DMS79 (cell line): Measurements from ENCODE around the gene UVRAG.

ENCODE experiments used
- DNase-seq: peaks from one replicate; lab custom pipeline; 2025; lab: John Stamatoyannopoulos, UW

Gene UVRAG

DNA sequence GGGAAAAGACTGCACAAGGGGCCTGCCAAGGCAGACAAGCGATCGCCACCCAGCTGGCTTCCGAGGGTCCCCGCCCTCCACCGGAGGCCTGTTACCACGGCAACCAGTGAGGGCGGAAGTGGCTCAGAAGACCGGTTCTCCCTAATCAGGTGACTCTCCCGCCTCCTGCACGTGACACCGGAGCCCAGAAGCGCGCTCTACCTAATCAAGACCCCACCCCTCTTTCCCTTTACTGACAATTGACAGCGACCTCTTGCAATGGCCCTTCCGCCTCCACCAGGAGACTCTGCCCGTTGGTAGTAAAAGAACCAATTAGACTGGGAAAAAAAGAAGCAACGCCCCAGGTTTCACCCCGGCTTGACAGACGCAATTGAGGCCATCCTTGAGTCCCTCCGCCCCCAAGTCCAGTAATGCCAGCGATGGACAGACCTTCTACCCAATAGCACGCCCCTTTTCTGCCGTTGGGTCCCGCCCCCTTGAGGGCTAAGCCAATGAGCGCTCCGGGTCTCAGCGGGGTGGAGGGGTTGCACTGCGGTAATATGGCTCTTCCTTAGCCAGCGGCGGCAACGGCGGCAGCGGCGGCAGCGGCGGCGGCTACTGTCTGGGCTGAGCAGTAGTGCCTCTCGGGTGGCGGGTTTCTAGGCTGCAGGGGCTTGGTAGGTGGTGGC, at the start of gene UVRAG:
Gene UVRAG (plus strand): TSS at position 534 of the 668 bp plus-strand sequence. CDS start 198 bp downstream, outside the sequence.
- peak; percentile 100 for DNase-seq

DNA sequence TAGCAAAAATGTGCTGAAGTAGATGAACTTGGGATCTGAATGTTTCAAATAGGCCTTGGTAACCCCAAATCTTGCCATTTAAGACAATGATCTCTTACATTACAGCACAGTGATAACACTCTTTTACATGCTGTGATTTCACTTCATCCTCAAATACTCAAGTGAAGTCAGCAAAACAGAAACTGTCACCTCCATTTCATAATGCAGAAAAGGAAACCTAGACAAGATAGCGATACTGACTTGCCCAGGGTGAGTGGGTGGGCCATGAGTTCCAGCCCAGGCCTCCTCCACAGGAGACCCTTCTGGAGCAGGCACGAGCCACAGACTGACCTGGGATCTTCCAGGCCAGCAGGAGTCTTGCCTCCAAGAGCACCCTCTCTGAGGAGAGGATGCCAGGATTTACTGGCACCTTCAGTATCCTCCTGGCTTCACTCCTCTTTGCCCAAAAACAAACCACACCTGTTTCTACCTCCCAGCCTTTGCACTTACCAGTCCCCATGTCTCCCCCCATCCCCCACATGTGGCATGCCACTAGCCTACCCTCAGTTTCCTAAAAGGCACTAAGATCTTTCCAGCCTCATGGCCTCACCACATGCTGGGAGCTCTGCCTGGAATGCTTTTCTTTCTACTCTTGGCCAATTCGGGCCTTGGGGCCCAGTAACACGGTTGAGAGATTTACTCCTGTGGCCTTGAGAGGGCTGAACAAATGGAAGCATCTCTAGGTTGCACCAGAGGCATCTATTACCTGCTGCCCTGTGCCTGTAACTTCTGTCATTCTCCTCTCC, 48.4 kb upstream of the UVRAG start:
- no peak for DNase-seq

DNA sequence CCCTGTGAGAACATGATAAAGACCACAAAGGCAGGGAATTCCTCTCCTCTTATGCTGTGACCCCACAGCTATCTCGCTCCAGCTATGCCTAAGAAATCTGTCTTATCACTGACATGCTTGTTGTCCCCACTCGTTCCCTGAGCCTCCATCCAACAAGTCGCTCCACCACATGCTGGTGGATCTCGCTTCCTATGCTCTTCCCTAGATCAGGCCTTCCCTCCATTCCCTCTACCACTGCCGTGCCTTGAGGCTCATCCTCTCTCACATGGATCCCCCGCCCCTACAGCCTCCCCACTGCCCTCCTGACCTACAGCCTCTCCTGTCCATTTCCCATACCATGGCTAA, 47.8 kb upstream of the UVRAG start:
- DNase-seq, result no peak

- no peak for DNase-seq
Measured at GRCh38 chr11:75767793-75768111, 47.3 kb upstream of the UVRAG start.

DNA sequence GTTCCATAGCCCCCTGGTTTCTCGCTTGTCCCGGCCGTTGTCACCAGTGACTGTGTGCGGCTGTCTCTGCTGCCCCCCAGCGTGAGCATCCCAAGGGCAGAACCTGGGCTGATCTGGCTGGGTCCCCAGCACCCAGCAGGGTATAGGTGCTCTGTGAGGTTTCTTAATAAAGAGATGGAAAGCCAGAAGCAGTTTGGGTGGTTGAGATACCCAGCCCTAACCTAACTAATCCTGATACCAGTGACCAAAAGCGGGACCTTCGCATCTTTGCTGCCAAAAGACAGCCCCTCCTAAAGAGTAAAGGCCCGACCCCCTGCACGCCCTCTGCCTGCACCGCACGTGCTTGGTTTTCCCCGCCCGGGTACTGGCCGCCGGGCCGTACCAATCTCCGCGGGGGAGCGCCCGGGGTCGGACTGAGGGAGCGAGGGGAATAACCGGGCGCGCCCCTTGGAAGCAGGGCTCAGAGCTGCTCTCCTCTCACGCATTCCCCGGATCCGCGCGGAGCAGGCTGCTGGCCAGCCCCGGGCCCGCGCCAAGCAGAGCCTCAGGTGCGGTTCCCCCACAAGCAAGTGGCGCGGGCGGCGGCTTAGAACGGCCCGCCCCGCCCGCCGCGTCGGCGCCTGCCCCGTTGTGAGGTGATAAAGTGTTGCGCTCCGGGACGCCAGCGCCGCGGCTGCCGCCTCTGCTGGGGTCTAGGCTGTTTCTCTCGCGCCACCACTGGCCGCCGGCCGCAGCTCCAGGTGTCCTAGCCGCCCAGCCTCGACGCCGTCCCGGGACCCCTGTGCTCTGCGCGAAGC, 46.7 kb upstream of the UVRAG start, which contains the start of gene DGAT2:
Gene DGAT2 (plus strand): TSS at position 667 of the 797 bp plus-strand sequence. CDS start 214 bp downstream, outside the sequence.
- DNase-seq, result peak; percentile 81

GRCh38 chr11:75768909-75769771, 45.9 kb upstream of the UVRAG start:
- no peak for DNase-seq

- DNase-seq, result no peak
Measured at GRCh38 chr11:75770102-75770501, 44.9 kb upstream of the UVRAG start.

GRCh38 chr11:75771646-75772410, 43.2 kb upstream of the UVRAG start:
- DNase-seq, result no peak

- DNase-seq, result no peak
Measured at GRCh38 chr11:75773595-75774353, 41.2 kb upstream of the UVRAG start.

DNA sequence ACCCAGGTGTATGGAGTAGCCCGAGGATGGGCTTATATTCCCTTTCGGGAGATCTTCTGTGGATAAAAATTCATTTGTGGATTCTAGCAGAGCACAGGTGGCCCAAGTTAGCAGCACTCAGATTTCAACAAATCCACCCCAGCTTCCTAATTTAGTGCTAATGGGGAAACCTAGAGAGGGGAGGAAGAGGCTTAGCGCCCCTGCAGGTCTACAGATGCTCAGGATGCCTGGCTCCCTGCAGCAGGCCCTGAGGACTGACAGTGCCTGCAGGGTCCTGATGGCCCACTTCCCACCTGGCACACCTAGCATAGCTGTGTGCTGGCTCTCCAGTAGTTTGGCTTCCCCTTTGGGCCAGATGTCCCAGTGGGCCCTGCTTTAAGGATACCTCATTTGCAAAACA, 40.0 kb upstream of the UVRAG start:
- no peak for DNase-seq

DNA sequence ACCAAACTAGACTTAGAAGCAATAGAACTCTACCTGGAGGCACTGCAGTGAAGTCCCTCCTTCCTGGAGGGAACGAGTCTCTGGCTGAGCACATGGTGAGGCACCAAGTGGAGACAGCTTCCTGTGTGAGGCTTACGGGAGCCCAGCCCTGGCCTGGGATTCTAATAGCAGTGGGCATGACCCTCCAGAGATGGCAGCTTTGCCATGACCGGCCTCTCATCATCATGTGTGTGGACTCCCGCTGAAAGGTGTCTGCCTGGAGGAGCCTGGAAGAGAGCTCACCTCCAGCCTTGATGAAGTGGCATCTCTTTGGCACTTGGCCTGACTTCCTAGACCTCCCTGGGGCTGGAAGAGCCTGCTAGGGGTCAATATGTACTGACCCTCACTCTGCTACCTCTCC, 38.5 kb upstream of the UVRAG start:
- DNase-seq, result no peak

- no peak for DNase-seq
Measured at GRCh38 chr11:75777461-75778110, 37.4 kb upstream of the UVRAG start.

GRCh38 chr11:75778962-75779361, 36.0 kb upstream of the UVRAG start:
- no peak for DNase-seq

- no peak for DNase-seq
Measured at GRCh38 chr11:75779960-75780359, 35.0 kb upstream of the UVRAG start.

DNA sequence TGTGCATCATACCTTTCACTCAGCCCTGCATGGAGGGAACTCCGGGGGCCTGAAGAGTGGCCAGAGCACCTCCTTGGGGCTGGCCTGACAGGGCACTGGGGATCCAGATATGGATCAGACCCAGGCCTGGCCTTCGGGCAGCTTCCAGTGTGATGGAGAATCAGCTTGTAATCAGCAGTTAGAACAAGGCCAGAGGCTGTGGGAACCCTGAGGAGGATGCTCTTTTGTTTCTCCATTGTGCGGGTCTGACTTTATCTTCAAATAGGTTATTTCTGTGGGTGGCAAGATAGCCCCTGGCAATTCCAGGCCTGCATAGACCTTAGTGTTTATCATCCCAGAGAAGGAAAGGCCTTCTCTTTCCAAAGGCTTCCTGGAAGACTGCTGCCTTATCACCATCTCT, 34.1 kb upstream of the UVRAG start:
- DNase-seq, result no peak

GRCh38 chr11:75781296-75781695, 33.7 kb upstream of the UVRAG start:
- DNase-seq, result no peak

DNA sequence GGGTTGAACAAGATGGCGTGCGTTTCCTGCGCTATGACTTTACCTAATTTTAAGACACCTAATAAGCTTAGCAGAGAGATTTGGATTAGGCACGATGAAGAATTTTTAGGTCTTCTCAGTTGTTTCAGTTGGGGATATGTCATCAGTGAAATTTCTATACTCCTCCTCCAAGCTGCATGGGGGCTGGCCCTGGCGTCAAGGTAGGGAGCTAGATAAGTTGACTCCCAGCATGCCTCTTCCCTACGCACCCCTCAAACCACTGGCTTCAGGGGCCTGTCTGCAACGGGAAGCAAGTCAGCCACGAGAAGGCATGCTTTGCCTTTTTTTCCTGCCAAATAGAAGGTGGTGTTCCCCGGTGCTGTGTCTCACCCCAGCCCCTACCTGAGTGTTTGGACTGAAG, 33.2 kb upstream of the UVRAG start:
- DNase-seq, result no peak

DNA sequence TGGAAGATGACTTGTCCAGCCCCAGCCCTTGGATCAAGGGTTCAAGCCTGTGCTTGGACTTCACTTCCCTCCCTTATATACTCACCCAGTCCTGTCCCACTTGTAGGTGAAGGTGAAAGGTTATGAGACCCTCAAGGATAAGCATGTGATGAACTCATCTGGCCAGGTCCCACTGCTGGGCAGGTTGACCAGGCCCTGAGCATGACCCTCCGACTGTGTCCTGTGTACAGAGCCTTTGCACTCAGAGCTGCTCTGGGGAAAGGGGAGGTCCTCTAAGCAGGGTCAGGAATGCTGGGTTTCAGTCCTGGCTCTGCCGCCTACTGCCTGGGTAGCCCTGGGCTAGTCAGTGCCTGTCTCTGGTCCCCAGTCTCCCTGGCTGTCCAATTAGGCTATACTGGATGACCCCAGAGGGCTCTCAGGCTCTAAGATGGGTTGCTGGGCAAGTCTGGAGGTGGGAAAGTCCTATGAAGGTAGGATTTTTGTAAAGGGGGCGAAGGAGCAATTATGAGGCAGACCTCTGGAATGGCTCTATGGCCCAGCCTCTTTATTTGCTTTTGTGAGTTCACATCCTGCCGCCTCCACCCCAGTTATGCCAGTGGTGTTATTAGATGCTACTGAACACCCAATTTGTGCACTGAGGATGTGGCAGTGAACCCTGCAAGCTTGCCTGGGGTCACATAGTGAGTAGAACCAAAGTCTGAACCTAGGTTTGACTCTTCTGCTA, 32.3 kb upstream of the UVRAG start:
- DNase-seq, result no peak

DNA sequence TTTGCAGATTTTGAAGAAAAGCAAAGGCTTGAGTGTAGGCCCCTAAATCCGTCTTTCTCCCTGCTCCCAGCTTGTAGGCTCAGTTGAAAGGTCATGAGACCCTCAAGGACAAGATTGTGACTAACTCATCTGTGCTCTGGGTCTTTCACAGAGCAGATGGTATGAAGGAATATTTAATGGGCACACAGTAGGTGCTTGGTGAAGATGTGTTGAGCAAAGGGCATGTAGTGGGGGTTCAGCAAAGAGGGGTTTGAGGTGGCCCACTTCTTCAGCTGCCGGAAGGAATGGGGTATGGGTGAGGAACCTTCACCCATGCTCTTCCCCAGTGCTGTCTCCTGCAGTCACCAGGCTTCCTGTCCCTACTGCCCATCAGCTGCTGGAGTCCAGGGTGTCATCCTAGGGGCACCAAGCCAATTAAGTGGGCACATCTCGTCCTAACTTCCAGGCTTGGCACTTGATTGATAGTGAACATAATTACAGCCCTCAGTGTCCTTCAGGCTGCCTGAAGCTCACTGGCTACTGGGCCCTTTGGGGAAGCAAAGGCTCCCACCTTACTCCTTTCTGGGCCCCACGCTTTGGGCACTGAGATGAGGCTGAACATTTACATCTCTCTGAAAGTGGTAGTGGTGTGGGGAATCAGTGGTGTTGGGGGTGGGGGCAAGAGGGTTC, 31.5 kb upstream of the UVRAG start:
- DNase-seq, result no peak
